HG03196 (cell line): ENCODE data around the gene SRPRA.
A peak's percentile ranks its signal among the peaks of the same experiment; 100 is the strongest.
"Not testable (repeated sequence)": the region's sequence is repeated elsewhere in the genome, so short reads cannot be mapped to it uniquely, and the experiment has no call there.

Source experiments
- ATAC-seq: cut with Tn5 transposase; IDR thresholded peaks from one replicate; pipeline ENCODE4 v1.9.1; 2021; ENCODE audit not compliant: unreplicated experiment

The SRPRA gene

GRCh38 chr11:126284829-126285228 lies 16.1 kb upstream of the SRPRA start:
- ATAC-seq: peak; percentile 40

- peak; percentile 60 for ATAC-seq
Measured at GRCh38 chr11:126282736-126283591, 14.3 kb upstream of the SRPRA start, which contains the start of gene TIRAP. TIRAP (plus strand) TSS chr11:126283093; CDS start chr11:126290895, 7,802 bp downstream.

- ATAC-seq: no peak
Measured at GRCh38 chr11:126282361-126282735, 13.7 kb upstream of the SRPRA start.

- no peak for ATAC-seq
Measured at GRCh38 chr11:126281666-126282175, 13.0 kb upstream of the SRPRA start.

GRCh38 chr11:126281245-126281644 lies 12.6 kb upstream of the SRPRA start:
- ATAC-seq: no peak

GRCh38 chr11:126280595-126280994 lies 11.9 kb upstream of the SRPRA start:
- ATAC-seq: no peak

GRCh38 chr11:126279191-126279590 lies 10.5 kb upstream of the SRPRA start:
- ATAC-seq: no peak

- ATAC-seq: no peak
Measured at GRCh38 chr11:126277780-126278179, 9.1 kb upstream of the SRPRA start.

GRCh38 chr11:126277322-126277721 lies 8.6 kb upstream of the SRPRA start:
- no peak for ATAC-seq

- no peak for ATAC-seq
Measured at GRCh38 chr11:126268361-126268707, 361 bp downstream of the SRPRA start.

- ATAC-seq: no peak
Measured at GRCh38 chr11:126267650-126268049, 1.0 kb downstream of the SRPRA start.

- ATAC-seq: no peak
Measured at GRCh38 chr11:126265811-126266210, 2.9 kb downstream of the SRPRA start.

GRCh38 chr11:126263489-126263888 lies 5.2 kb downstream of the SRPRA start:
- no peak for ATAC-seq

GRCh38 chr11:126262216-126262615 lies 6.5 kb downstream of the SRPRA start:
- no peak for ATAC-seq

GRCh38 chr11:126257764-126258163 lies 10.9 kb downstream of the SRPRA start:
- no peak for ATAC-seq

GRCh38 chr11:126257144-126257543 lies 11.6 kb downstream of the SRPRA start:
- no peak for ATAC-seq

GRCh38 chr11:126256216-126256615 lies 12.5 kb downstream of the SRPRA start:
- ATAC-seq: no peak

- ATAC-seq: not testable (repeated sequence)
Measured at GRCh38 chr11:126255507-126255906, 13.2 kb downstream of the SRPRA start.

- no peak for ATAC-seq
Measured at GRCh38 chr11:126254819-126255218, 13.9 kb downstream of the SRPRA start.

GRCh38 chr11:126253265-126253664 lies 15.4 kb downstream of the SRPRA start:
- no peak for ATAC-seq

GRCh38 chr11:126246636-126247035 lies 22.1 kb downstream of the SRPRA start:
- ATAC-seq: no peak

GRCh38 chr11:126233391-126233790 lies 35.3 kb downstream of the SRPRA start:
- ATAC-seq: no peak

GRCh38 chr11:126232683-126233082 lies 36.0 kb downstream of the SRPRA start:
- ATAC-seq: no peak
